Natural killer cell treated with Interleukin-12 subunit alpha and Interleukin-12 subunit beta and Interleukin-15 and Interleukin-18, amount 100 ng/mL, for 72 hours (primary cell): ENCODE measurements around the gene WDR37. TPM values are rescaled to one million over a fixed set of nuclear protein-coding genes. Genes with fewer than 3 reads are reported as not detected.
"Not testable (repeated sequence)": the region's sequence is repeated elsewhere in the genome, so short reads cannot be mapped to it uniquely, and the experiment has no call there.

Source experiments
- ATAC-seq, 2 donors: fragments of 150-1000 bp; cut with Tn5 transposase in 1 of 2; sonication (Bioruptor Pico), chemical (Tn5 transposase) in 1 of 2; 2 replicates each; pipeline ENCODE4 v1.10.0; 2021
- DNase-seq: peaks from one replicate; pipeline ENCODE4 v3.0.0; 2022; ENCODE audit warnings: low spot score
- H3K27ac Mint-ChIP-seq, 2 donors: 1 replicate in 1 of 2; 2 replicates in 1 of 2; pipeline ENCODE4 v1.8.0; 2022; ENCODE audit warnings: mixed read lengths in 2 of 2, mild to moderate bottlenecking in 1 of 2, moderate library complexity in 1 of 2
- H3K27me3 Mint-ChIP-seq, 2 donors: 1 replicate in 1 of 2; 2 replicates in 1 of 2; pipeline ENCODE4 v1.8.0; 2022; ENCODE audit warnings: mixed read lengths in 2 of 2
- H3K36me3 Mint-ChIP-seq: one replicate; pipeline ENCODE4 v1.8.0; 2022; ENCODE audit warnings: mixed read lengths
- H3K4me1 Mint-ChIP-seq, 2 donors: 1 replicate in 1 of 2; 2 replicates in 1 of 2; pipeline ENCODE4 v1.8.0; 2022; ENCODE audit warnings: low read depth in 2 of 2, mixed read lengths in 2 of 2, mild to moderate bottlenecking in 1 of 2
- H3K4me3 Mint-ChIP-seq: one replicate; pipeline ENCODE4 v1.8.0; 2022; ENCODE audit warnings: mixed read lengths
- H3K9me3 Mint-ChIP-seq: 2 replicates; pipeline ENCODE4 v1.8.0; 2022; ENCODE audit warnings: mixed read lengths
- total RNA-seq, 2 donors: library from RNA; stranded (reverse); gene quantifications; one replicate each; pipeline ENCODE4 v1.2.3, GENCODE V29; 2022

Gene WDR37
- total RNA-seq, 2 donors from 2014 or later, result 31.8 to 37.6 TPM

GRCh38 chr10:1066734-1067133 is 10.5 kb downstream of the WDR37 start:
- DNase-seq, ATAC-seq, H3K36me3 Mint-ChIP-seq, H3K27me3 Mint-ChIP-seq, H3K9me3 Mint-ChIP-seq: not testable (repeated sequence)
- peaks cover 74 to 83% of the 10 kb centered on the region in 2 donors for H3K4me1 Mint-ChIP-seq
- H3K27ac Mint-ChIP-seq, result peak overlapping the region; percentile 50 to 67
- H3K4me3 Mint-ChIP-seq, result peak overlapping the region; percentile 67

DNA sequence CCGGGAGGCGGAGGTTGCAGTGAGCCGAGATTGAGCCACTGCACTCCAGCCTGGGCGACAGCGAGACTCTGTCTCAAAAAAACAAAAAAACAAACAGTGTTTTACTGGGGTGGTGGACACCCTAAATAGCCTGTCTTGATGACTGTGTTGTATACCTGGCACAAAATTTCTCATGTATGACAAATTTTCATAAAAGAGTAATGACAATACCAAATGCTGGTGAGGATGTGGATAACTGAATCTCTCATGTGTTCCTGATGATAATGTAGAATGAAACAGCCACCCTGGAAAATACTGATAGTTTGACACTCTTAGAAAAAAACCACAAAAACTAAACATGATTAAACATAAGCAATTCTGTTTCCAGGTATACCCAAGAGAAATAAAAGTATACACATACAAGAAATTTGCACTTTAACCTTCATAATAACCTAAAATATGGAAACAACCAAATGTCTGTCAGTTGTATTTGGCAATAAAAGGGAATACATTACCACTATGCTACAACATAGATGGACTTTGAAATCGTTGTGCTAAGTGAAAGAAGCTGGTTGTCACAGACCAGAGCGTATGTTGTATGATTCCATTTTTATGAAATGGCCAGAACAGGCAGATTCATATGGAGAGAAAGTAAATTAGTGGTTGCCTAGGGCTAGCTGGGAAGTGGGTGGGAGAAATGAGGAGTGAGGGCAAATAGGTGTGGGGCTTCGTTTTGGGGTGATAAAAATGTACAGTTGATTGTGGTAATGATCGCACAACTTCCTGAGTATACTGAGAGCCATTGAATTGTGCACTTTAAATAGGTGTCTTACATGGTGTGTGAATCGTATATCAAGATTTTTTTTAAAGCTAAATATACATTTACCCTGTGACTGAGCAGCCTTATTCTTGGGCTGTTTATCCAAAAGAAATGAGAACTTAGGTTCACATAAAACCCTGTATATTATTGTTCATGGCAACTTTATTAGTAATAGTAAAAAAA is 12.5 kb downstream of the WDR37 start:
- Mint-ChIP-seq H3K4me3 (peak overlapping the region; percentile 67), H3K27me3 (no peaks in the 10 kb centered on the region), H3K9me3 (no peaks in the 10 kb centered on the region), H3K27ac (peak overlapping the region; percentile 50 to 67), H3K36me3 (no peaks in the 10 kb centered on the region), H3K4me1 (peaks cover 57 to 66% of the 10 kb centered on the region in 2 donors)
- ATAC-seq, result peak; percentile 55 to 58
- DNase-seq, result no peak

DNA sequence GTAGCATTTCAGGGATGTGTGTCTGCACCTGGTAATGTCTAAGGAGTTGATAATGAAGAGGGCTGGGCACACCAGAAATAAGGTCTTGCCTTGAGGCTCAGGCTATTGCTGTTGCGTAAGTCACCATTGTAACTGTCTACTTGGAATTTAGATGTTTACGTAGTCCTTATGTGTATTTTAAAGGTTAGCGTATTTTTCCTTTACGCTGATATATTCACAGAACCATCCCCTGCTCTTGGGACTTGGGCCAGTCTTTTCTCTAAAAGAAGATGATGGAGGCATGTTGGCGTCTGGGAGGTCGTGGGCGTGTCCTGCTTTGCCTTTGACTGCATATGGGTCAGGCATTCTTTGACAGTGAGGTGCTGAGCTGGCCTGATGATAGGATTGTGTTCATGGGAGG is 14.7 kb downstream of the WDR37 start:
- no peak for DNase-seq
- H3K36me3 Mint-ChIP-seq, result no peaks in the 10 kb centered on the region
- peak overlapping the region in 1 of 2 donors; percentile 57 for H3K27ac Mint-ChIP-seq
- H3K9me3 Mint-ChIP-seq, result no peaks in the 10 kb centered on the region
- ATAC-seq, result no peak
- H3K4me3 Mint-ChIP-seq, result no peak overlapping the region
- H3K4me1 Mint-ChIP-seq, result peaks cover 53 to 56% of the 10 kb centered on the region in 2 donors
- no peaks in the 10 kb centered on the region for H3K27me3 Mint-ChIP-seq

- peak overlapping the region; percentile 39 to 75 for H3K27ac Mint-ChIP-seq
Measured at GRCh38 chr10:1074052-1074747, 18.0 kb downstream of the WDR37 start.

GRCh38 chr10:1074748-1075308 is 18.6 kb downstream of the WDR37 start:
- peaks cover 21 to 22% of the 10 kb centered on the region in 2 donors for H3K4me1 Mint-ChIP-seq
- H3K27ac Mint-ChIP-seq, result peak overlapping the region; percentile 39 to 75
- DNase-seq, result no peak
- peaks cover 8% of the 10 kb centered on the region for H3K36me3 Mint-ChIP-seq
- no peak for ATAC-seq
- H3K9me3 Mint-ChIP-seq, result no peaks in the 10 kb centered on the region
- no peaks in the 10 kb centered on the region for H3K27me3 Mint-ChIP-seq
- no peak overlapping the region for H3K4me3 Mint-ChIP-seq

More at GRCh38 chr10:1074052-1074747, 18.0 kb downstream of the WDR37 start:
- no peaks in the 10 kb centered on the region for H3K27me3 Mint-ChIP-seq
- no peak overlapping the region for H3K4me3 Mint-ChIP-seq
- peaks cover 6% of the 10 kb centered on the region for H3K36me3 Mint-ChIP-seq
- DNase-seq (no peak), ATAC-seq (peak; percentile 24 to 56)
- peaks cover 27 to 28% of the 10 kb centered on the region in 2 donors for H3K4me1 Mint-ChIP-seq
- H3K9me3 Mint-ChIP-seq, result no peaks in the 10 kb centered on the region

DNA sequence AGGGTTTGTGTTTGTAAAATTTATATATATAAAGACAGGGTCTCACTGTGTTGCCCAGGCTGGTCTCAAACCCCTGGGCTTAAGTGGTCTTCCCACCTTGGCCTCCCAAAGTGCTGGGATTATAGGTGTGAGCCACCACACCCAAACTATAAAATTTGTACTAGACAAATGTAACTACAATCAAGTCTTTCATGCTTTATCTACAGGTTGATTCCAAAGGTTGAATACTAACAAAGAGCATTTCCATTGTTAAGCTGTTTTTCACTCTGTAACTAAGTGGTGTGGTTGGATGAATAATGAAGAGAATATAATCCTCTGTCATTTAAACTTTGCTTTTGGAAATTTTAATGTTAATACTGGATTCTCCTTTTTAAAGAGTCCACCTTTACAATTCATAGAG is 22.5 kb downstream of the WDR37 start:
- Mint-ChIP-seq H3K36me3 (peaks cover 27% of the 10 kb centered on the region), H3K27ac (no peak overlapping the region), H3K4me3 (no peak overlapping the region), H3K4me1 (peaks cover 15 to 18% of the 10 kb centered on the region in 2 donors), H3K9me3 (no peaks in the 10 kb centered on the region), H3K27me3 (no peaks in the 10 kb centered on the region)
- no peak for DNase-seq
- no peak for ATAC-seq

DNA sequence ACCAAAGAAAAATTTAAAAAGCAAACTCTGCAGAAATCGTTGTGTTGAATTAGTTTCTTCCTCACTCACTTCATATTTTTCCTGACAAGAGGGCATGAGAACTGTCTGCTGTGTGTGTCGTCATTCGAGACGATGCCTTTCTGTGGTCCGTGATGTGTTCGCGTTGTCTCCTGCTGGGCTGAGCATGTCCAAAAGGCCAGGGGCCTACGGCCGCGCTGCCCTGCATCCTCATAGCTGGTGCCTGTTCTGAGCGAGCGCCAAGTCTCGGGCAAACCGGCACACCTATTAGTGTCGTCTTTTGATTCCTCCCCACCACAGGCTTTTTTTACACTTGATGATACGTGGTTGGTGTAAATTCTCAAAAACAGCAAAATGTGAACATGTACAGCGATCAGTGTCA is 27.4 kb downstream of the WDR37 start:
- peaks cover 46% of the 10 kb centered on the region for H3K36me3 Mint-ChIP-seq
- H3K9me3 Mint-ChIP-seq, result no peaks in the 10 kb centered on the region
- H3K27me3 Mint-ChIP-seq, result no peaks in the 10 kb centered on the region
- peaks cover 22 to 24% of the 10 kb centered on the region in 2 donors for H3K4me1 Mint-ChIP-seq
- H3K27ac Mint-ChIP-seq, result peak overlapping the region; percentile 25 to 28
- DNase-seq (no peak), ATAC-seq (no peak)
- H3K4me3 Mint-ChIP-seq, result no peak overlapping the region

- no peak for ATAC-seq
- H3K27ac Mint-ChIP-seq, result peak overlapping the region; percentile 25 to 28
- H3K4me1 Mint-ChIP-seq, result peaks cover 22 to 24% of the 10 kb centered on the region in 2 donors
- H3K4me3 Mint-ChIP-seq, result no peak overlapping the region
- H3K27me3 Mint-ChIP-seq, result no peaks in the 10 kb centered on the region
- peaks cover 45% of the 10 kb centered on the region for H3K36me3 Mint-ChIP-seq
- H3K9me3 Mint-ChIP-seq, result no peaks in the 10 kb centered on the region
- DNase-seq, result no peak
Measured at GRCh38 chr10:1084011-1084950, 28.1 kb downstream of the WDR37 start.

GRCh38 chr10:1085258-1085657 is 29.1 kb downstream of the WDR37 start:
- peaks cover 22 to 28% of the 10 kb centered on the region in 2 donors for H3K4me1 Mint-ChIP-seq
- H3K36me3 Mint-ChIP-seq, result peaks cover 45% of the 10 kb centered on the region
- ATAC-seq (no peak), DNase-seq (no peak)
- H3K27me3 Mint-ChIP-seq, result no peaks in the 10 kb centered on the region
- H3K9me3 Mint-ChIP-seq, result no peaks in the 10 kb centered on the region
- H3K4me3 Mint-ChIP-seq, result no peak overlapping the region
- H3K27ac Mint-ChIP-seq, result no peak overlapping the region

DNA sequence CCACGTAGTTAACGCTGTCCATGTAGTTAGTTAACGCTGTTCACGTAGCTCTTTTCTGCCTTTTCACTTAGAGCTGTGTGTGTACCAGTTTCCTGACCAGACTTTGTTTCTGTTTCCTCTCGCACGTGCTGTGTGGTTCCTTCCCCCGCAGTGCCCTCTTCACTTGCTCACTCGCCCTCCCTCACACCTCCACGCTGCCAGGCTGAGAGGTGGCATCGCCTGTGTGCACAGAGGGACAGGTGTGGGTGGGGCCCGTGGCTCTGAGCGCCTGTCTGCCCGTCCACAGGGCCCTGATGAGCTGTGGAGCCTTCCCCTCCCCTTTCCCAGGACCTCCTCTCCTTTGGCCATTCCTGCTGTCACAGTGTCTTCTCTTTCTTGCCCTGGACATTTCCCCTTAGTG is 30.6 kb downstream of the WDR37 start:
- peak in 1 of 2 donors; percentile 38 for ATAC-seq
- no peak overlapping the region for H3K4me3 Mint-ChIP-seq

DNA sequence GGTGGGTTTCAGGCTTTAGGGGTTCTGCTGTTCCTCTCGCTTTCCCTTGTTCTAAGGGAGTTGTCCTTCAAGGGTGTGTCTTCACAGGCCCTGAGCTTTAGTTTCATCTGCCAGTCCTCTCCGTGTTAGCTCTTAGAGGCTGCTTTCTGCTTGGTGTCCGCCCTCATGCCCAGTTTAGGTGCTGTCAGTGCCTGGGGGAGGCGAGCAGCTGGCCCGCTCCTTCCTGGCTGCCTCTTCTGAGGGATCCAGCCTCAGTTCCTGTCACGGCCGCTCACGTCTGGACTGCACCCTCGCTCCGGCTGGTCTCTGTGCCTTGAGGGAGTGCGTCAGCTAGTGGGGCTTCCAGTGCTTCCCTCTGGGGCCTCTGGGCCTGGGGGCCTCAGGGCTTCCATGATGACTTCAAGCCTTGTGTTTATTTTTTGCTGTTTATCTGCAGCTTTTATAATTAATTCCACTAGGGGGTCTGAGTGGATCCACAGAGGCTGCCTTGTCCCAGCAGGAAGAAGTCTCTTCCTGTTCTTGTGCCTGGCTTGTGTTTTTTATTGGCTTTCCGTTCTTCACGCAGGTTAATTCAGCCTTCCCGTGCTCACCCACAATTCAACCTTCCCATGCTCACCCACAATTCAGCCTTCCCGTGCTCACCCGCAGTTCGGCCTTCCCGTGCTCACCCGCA is 33.0 kb downstream of the WDR37 start:
- peaks cover 16 to 22% of the 10 kb centered on the region in 2 donors for H3K4me1 Mint-ChIP-seq
- H3K27me3 Mint-ChIP-seq, result no peaks in the 10 kb centered on the region
- DNase-seq (no peak), ATAC-seq (no peak)
- peaks cover 28% of the 10 kb centered on the region for H3K36me3 Mint-ChIP-seq
- H3K4me3 Mint-ChIP-seq, result no peak overlapping the region
- H3K9me3 Mint-ChIP-seq, result no peaks in the 10 kb centered on the region
- H3K27ac Mint-ChIP-seq, result no peak overlapping the region

More for the DNA sequence above, 30.6 kb downstream of the WDR37 start:
- H3K4me1 Mint-ChIP-seq, result peaks cover 22 to 28% of the 10 kb centered on the region in 2 donors
- no peak for DNase-seq
- H3K27ac Mint-ChIP-seq, result peak overlapping the region; percentile 48 to 78
- no peaks in the 10 kb centered on the region for H3K9me3 Mint-ChIP-seq
- H3K36me3 Mint-ChIP-seq, result peaks cover 40% of the 10 kb centered on the region
- no peaks in the 10 kb centered on the region for H3K27me3 Mint-ChIP-seq

DNA sequence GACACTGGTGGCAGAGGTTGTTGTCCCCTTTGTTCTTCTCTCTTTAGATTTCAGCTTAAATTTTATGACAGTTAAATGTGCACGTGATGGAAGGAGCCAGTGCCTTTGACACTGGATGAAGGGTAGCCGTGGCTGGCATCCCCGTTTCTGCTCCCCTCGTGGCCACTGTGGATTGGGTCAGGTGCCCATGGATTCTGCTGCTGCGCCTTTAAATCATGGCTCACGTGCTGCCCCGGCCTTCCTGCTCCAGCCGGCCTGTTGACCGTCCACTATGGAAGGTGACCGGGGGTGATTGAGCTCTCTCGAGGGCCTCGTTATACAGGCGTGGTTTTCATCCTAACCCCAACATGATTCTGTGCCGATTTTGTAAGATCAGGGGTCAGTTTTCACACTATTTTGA is 34.5 kb downstream of the WDR37 start:
- no peak for DNase-seq
- H3K4me1 Mint-ChIP-seq, result peaks cover 16 to 22% of the 10 kb centered on the region in 2 donors
- no peak overlapping the region for H3K27ac Mint-ChIP-seq
- H3K4me3 Mint-ChIP-seq, result no peak overlapping the region
- no peaks in the 10 kb centered on the region for H3K9me3 Mint-ChIP-seq
- no peak for ATAC-seq
- no peaks in the 10 kb centered on the region for H3K27me3 Mint-ChIP-seq
- peaks cover 27% of the 10 kb centered on the region for H3K36me3 Mint-ChIP-seq
